T47D (cell line): ENCODE results near the gene COL28A1.
"Not testable (repeated sequence)": the region's sequence is repeated elsewhere in the genome, so short reads cannot be mapped to it uniquely, and the experiment has no call there.

Experiments
- DNase-seq, 2 experiments: peaks; one replicate each; pipeline versions ENCODE4 v3.0.0 to v3.0.0-alpha.2; 2011 to 2012; ENCODE audit warnings: low read depth in 1 of 2, low spot score in 1 of 2
- JUND ChIP-seq: IDR thresholded peaks from 2 replicates; pipeline ENCODE4 v1.6.1; 2012; ENCODE audit warnings: low read depth
- in situ Hi-C: cut with HindIII; loops from 2 replicates; pipeline ENCODE4 v1.10.0; 2016; ENCODE audit warnings: low sequenced_read_pairs, low pct_unique_long_range_greater_than_20kb

The COL28A1 gene

DNA sequence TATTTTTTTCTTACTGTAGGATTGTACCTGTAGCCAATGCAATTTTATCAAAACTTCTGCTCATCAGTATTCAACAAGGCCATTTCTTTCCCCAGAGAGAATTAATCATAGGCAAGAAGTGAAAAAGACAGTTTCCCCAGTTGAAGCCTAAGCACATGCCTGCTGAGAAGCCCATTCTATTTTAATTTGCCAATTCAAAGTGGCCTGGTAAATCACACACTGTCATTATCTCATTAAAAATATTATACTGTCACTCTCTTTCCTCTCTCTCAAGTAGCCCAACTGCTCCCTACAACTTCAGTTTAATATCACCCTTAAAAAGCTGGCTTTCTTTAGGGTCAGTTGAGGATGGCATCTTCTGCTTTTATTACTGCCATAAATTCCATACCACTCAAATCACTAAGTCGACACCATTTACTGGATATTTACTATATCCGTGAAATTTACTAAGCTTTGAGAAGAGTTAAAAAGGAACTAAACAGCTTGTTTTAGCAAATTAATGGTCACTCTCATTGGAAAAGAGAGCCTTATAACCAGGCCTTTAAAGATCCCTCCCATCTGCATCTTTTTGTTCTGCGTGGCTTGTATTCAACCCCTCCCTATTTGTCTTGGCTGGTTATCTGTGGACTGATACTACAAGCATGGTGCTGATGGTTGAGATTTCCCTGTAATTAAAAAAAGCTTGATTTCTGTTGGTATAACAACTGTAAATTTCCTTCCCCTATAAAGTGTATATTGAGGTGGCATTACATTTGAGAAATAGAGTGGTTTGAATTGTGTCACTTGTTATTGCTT is 30.6 kb downstream of the COL28A1 start:
- in situ Hi-C loops: no loop called here
- TF ChIP-seq JUND: no peak
- no peak for DNase-seq

DNA sequence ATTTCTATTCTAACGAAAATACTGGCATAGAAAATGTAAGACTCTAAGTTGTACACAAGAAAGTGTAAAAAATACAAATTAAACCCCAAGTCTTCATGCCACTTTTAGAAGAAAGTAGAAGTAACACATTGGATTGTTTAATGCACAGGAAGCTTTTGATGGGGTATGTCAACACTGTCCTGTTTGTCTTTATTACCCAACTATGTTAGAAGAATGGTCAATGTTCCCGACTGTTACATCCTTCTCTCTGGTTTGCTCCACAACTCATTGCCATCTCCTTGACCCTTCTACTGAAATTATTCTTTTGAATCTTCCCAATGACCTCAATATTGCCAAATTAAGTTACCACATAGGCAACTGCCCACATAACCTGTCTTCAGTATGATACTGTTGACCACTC is 35.8 kb downstream of the COL28A1 start:
- no peak for TF ChIP-seq JUND
- no peak for DNase-seq
- in situ Hi-C loops: no loop called here

DNA sequence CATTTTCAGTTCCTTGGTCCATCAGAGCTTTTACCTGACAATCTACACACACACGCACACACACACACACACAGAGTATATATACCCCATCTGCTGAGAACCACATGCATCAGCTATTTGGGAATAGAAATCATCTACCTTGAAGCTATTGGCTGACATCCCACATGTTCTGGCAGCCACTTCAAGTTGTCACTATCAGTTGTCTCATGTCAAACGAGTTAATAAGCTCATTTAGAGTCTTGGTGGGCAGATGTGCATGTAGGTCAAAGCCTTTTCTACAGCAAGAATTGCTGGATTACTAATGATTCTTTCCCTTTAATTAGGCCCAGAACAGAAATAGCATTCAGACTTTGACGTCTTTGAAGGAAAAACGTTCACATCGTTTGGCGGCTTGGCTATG is 36.8 kb downstream of the COL28A1 start:
- TF ChIP-seq JUND: no peak
- in situ Hi-C loops: no loop called here
- no peak for DNase-seq

DNA sequence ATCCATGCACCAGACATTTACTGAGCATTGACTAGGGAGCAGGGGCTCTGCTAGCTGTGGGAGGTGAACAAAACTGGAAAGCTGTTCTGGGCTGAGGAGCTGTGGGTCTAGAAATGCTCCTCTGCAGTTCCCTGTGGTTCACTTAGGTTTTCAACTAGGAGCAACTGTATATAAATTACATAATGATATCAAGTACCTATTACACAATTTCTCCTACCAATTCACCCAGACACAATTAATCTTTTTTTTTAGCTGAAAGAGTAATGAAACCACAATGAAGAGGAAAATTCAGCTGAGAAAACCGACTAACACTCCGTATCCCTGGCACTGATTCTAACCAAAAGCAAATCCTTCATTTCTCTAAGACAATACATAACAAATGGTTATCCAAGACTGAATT is 39.4 kb downstream of the COL28A1 start:
- TF ChIP-seq JUND: no peak
- no peak for DNase-seq
- in situ Hi-C loops: no loop called here

DNA sequence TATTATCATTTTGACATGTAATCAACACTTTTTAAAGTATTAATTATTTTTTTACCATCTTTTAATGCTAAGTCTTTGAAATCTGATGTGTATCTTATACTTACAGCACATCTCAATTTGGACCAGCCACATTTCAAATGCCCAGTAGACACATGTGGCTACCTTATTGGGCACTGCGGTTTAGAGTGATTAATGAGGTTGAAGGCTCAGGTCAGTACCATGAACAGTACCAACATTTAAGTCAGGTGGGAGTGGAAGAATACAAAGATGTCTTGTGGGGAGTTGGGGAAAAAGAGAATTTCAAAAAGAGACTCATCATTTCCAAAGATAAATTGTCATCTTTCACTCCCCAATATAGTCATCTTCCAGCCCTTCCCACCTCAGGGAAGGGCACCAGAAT is 40.5 kb downstream of the COL28A1 start:
- in situ Hi-C loops: no loop called here
- DNase-seq: no peak
- TF ChIP-seq JUND: no peak

DNA sequence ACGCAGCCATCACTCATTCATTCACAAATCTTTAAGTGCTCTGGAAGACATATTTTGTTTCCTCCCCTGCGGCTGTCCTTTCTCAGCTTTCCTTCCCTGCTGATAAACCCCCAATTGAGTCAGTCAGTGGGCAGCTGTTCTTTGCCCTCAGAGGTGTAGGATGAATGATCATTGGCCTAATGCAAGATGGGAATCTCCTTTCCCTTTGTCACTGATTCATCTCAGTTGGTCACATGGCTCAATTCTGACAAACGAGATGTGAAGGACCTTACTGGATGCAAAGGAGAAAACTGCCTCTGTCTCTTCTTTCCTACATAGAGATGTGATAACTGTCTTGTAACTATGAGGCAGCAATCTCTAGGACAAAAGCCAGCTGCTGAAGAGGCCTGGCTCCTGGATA is 44.6 kb downstream of the COL28A1 start:
- no peak for TF ChIP-seq JUND
- in situ Hi-C loops: no loop called here
- no peak for DNase-seq

DNA sequence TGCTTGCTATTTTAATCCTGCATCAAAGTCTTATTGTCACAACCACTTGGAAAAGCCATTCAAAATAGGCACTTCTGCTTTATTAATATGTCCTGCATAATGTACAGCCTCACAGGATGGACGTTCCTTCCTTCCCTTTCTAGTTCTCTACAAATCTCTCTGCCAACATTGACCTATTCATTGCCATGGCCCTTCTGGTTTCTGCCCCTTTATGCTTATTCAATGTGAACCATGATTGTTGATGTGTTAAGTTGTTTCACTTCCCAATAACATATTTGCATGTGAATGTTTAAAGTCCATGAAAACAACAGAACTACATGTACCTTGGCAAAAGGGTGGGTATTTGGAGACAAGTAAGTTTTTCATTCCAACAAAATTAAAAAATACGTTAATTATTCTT is 45.7 kb downstream of the COL28A1 start:
- in situ Hi-C loops: no loop called here
- TF ChIP-seq JUND: no peak
- no peak for DNase-seq

DNA sequence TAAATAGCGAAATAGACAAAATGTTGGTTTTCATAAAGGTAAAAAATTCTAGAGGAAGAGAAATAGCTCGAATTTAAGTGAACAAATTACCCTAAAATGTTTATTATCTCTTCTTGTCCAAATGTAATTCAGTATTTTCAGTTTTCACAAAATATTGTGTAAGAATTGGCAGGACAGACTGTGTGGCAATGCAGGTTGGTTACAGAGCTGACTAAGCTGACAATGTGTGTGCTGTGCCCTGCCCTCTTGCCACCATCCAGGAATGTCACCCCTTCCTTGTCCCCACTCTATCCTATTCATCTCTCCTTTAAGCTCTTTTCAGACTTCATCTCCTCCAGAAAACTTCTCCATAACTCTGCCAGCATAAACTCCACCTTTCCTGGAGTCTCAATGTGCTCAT is 46.1 kb downstream of the COL28A1 start:
- in situ Hi-C loops: no loop called here
- TF ChIP-seq JUND: no peak
- no peak for DNase-seq

DNA sequence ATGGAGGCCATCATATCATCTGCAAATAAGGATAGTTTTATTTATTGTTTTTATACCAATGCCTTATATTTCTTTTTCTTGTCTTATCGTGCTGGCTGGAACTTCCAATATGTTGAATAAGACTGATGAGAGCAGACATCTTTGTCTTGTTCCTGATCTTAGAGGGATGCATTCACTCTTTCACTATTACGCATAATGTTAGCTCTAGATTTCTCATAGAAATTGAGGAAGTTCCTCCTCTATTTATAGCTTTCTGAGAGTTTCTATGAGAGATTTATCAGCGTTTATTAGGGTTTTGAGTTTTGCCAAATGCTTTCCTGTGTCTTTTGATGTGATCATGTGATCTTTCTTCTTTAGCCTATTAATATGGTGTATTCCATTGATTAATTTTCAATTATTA is 49.3 kb downstream of the COL28A1 start:
- no peak for DNase-seq
- TF ChIP-seq JUND: no peak
- in situ Hi-C loops: no loop called here

DNA sequence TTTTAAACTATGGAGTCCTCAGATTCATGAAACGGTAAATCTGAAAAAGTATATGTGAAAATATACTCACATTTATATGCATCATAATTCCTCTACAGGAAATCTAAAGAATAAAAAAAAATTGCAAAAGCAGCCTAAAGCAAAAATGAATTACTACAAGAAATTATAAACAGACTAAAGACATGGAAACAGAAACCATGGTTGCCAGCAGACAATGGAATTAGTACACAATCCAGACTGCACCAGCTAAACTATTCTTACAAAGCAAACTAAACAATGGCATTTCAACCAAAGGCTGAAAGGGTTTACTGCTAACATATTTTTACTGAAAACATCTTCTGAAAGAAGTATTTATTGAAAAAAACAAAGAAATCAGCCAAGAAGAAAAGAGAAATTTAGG is 51.6 kb downstream of the COL28A1 start:
- DNase-seq: no peak
- no peak for TF ChIP-seq JUND
- in situ Hi-C loops: no loop called here

DNA sequence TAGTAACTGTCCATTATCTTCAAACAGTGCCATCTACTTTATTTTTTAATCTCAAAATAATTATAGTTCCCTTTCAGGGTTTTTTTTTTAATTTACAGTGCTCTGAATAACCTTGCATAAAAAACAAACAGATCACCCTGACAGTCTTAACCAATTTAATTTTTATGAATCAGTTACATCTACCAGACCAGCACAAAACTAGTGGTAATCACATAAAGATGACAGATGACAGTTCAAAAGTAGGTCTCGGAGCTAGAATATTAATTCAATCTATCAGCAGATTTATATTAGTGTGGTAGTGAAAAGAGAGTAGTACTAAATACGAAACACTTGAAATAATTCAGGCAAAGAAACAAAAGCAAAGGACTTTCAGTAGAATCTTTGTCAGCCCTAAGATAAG is 53.9 kb downstream of the COL28A1 start:
- in situ Hi-C loops: no loop called here
- no peak for TF ChIP-seq JUND

DNA sequence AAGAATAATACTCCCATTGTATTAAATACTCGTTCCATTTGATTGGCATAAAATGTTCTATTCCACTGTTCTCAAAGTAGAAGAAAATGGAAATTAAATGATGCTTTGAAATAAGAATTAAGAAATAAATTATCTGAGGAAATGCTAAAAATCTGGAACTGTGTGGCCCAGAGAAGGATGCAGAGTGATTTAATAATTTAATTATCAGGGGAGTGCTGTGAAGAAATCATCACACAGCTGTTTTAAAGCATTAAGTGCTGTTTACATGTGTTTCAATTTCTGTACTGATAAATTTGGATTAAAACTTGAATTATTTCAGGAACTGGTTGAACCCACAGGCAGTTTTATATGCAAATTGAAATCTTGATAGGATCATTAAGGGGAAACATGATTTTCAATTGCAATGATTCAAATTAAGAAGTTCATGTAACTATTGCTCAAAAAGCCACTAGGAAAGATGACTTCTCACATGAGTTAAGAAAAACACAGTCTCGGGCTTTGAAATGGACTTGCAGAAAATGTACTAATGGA is 56.3 kb downstream of the COL28A1 start:
- no peak for DNase-seq
- TF ChIP-seq JUND: no peak
- in situ Hi-C loops: no loop called here

More for the DNA sequence above, 53.9 kb downstream of the COL28A1 start:
- DNase-seq: no peak

DNA sequence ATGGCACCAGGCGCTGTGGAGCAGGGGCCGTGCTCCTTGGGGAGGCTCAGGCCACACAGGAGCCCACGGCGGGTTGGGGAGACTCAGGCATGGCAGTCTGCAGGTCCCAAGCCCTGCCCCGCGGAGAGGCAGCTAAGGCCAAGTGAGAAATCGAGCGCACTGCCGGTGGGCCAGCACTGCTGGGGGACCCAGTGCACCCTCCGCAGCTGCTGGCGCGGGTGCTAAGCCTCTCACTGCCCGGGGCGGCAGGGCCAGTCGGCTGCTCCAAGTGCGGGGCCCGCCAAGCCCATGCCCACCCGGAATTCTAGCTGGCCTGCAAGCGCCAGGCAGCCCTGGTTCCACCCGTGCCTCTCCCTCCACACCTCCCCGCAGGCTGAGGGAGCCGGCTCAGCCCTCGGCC is 57.1 kb downstream of the COL28A1 start:
- in situ Hi-C loops: no loop called here
- DNase-seq: no peak
- no peak for TF ChIP-seq JUND

DNA sequence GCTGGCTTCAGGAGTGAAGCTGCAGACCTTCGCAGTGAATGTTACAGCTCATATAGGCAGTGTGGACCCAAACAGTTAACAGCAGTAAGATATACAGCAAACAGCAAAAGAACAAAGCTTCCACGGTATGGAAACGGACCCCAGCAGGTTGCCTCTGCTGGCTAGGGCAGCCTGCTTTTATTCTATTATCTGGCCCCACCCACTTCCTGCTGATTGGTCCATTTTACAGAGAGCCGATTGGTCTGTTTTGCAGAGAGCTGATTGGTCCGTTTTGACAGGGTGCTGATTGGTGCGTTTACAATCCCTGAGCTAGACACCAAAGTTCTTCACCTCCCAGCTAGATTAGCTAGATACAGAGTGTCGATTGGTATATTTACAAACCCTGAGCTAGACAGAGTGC is 58.0 kb downstream of the COL28A1 start:
- in situ Hi-C loops, DNase-seq: not testable (repeated sequence)
